ENCODE results near the gene AURKB.

The AURKB gene

DNA sequence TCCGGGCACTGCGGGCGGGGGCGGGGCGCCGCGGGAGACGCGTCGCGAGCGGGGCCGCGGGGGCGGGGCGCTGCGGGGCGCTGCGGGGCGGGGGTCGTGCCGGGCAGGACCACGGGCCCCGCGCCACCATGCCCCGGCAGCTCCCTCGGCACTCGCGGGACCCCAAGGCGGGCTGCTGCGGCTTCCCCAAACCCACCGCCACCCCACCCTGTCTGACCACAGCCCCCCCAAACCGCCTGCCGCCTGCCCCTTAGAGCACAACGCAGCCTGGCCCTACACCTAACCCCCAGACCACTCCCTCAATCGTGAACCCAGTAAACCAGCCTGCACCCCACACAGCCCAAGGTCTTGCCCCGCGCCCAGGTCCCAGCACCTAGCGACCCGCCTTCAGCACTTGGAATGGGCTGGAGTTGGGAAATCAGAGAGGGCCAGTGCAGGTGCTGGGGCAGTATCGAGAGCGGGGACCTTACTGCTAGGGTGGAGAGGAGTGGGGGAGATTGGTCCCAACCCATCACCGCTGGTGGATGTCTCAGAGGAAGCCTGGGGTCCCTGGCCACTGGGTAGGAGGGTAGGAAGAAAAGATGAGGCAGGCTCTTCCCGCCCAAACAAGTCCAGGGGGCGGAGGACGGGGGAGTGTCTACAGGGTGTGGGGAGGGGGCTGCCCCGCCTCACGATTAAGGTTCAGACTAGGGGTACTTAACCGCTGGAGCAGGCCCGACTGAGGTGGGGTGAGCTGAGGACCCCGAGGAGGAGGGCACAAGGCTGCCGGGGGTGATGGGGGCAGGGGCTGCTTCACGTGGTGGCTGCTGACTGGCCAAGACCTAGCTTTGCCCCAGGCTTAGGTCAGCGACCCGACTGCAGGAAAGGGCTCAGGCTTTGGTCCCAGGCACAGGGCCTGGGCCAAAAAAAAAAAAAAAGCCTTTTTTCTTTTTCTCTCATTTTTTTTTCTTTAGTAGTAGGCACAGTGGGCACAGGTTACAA is 47.1 kb downstream of the AURKB start:
- Mint-ChIP-seq H3K4me3 (peak overlapping the region; percentile 85), H3K4me1 (peaks cover 64% of the 10 kb centered on the region), H3K36me3 (ENCODE audit: low read depth) (peaks cover 23% of the 10 kb centered on the region), H3K27me3 (no peaks in the 10 kb centered on the region), H3K9me3 (no peaks in the 10 kb centered on the region), H3K27ac (peak overlapping the region; percentile 95)
- ATAC-seq = no peak
- peak; percentile 48 for DNase-seq

- Mint-ChIP-seq H3K4me1 (peaks cover 65% of the 10 kb centered on the region), H3K9me3 (no peaks in the 10 kb centered on the region), H3K27me3 (no peaks in the 10 kb centered on the region), H3K4me3 (peak within 1 kb of the TSS; percentile 85), H3K27ac (peak within 1 kb of the TSS; percentile 95), H3K36me3 (ENCODE audit: low read depth) (peaks cover 23% of the 10 kb centered on the region)
- ATAC-seq (peak; percentile 29), DNase-seq (peak; percentile 84)
Measured at GRCh38 chr17:8162233-8162996, 48.0 kb downstream of the AURKB start, which contains the start of gene VAMP2. TSS of gene VAMP2 (minus strand) at chr17:8162948. CDS start at chr17:8162879, 69 bp downstream.

DNA sequence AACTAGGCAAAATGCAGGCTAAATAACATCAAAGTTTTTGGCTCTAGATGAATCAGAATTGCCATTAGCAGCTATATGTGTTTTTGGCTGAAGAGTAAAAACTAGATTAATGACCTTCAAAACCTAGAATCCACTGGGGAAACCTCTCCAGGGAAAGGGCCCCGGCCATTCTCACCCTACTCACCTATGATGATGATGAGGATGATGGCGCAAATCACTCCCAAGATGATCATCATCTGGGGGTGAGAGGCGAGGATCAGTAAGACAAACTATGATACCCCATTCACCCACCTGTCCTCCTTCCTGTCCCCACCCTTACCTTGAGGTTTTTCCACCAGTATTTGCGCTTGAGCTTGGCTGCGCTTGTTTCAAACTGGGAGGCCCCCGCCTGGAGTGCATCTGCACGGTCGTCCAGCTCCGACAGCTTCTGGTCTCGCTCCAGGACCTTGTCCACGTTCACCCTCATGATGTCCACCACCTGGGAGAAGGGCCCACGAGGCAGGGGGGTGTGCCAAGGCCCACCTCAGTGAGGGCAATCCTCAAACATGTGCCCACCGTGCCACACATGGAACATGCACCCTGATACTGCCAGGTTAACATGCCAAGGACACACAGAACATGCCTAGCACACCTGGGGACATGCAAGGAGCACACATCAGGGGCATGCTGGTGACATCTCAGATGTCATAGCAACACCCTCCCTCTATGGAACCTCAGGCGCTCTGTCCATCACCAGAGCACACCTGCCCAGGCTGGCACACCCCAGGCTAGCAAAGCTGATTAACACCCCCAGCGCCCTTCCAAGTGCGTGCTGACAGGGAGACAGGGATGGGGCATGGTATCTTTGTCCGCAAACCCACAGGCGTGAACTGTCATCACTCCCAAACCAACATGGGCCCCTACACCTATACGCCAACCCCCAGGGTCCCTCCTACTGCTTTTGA is 48.8 kb downstream of the AURKB start:
- Mint-ChIP-seq H3K4me3 (peak overlapping the region; percentile 85), H3K27ac (peak overlapping the region; percentile 93), H3K9me3 (no peaks in the 10 kb centered on the region), H3K4me1 (peaks cover 63% of the 10 kb centered on the region), H3K27me3 (no peaks in the 10 kb centered on the region), H3K36me3 (ENCODE audit: low read depth) (peaks cover 23% of the 10 kb centered on the region)
- DNase-seq = no peak
- ATAC-seq = no peak

- H3K9me3 Mint-ChIP-seq = no peaks in the 10 kb centered on the region
- ATAC-seq (no peak), DNase-seq (peak; percentile 37)
- no peaks in the 10 kb centered on the region for H3K27me3 Mint-ChIP-seq
- H3K4me3 Mint-ChIP-seq = peak overlapping the region; percentile 85
- peaks cover 23% of the 10 kb centered on the region for H3K36me3 Mint-ChIP-seq (ENCODE audit: low read depth)
- H3K27ac Mint-ChIP-seq = peak overlapping the region; percentile 93
- H3K4me1 Mint-ChIP-seq = peaks cover 60% of the 10 kb centered on the region
Measured at GRCh38 chr17:8160741-8161221, 49.6 kb downstream of the AURKB start.

GRCh38 chr17:8160224-8160577 is 50.2 kb downstream of the AURKB start:
- no peak for DNase-seq

GRCh38 chr17:8159459-8160223 is 50.7 kb downstream of the AURKB start:
- H3K4me3 Mint-ChIP-seq = peak overlapping the region; percentile 30
- H3K4me1 Mint-ChIP-seq = peaks cover 63% of the 10 kb centered on the region
- no peaks in the 10 kb centered on the region for H3K9me3 Mint-ChIP-seq
- H3K27ac Mint-ChIP-seq = peak overlapping the region; percentile 93
- ATAC-seq (no peak), DNase-seq (no peak)
- H3K27me3 Mint-ChIP-seq = no peaks in the 10 kb centered on the region
- H3K36me3 Mint-ChIP-seq (ENCODE audit: low read depth) = peaks cover 23% of the 10 kb centered on the region

More at GRCh38 chr17:8160224-8160577, 50.2 kb downstream of the AURKB start:
- H3K4me3 Mint-ChIP-seq = peak overlapping the region; percentile 85
- peak overlapping the region; percentile 93 for H3K27ac Mint-ChIP-seq
- peaks cover 63% of the 10 kb centered on the region for H3K4me1 Mint-ChIP-seq
- H3K36me3 Mint-ChIP-seq (ENCODE audit: low read depth) = peaks cover 23% of the 10 kb centered on the region
- H3K27me3 Mint-ChIP-seq = no peaks in the 10 kb centered on the region
- H3K9me3 Mint-ChIP-seq = no peaks in the 10 kb centered on the region
- no peak for ATAC-seq

DNA sequence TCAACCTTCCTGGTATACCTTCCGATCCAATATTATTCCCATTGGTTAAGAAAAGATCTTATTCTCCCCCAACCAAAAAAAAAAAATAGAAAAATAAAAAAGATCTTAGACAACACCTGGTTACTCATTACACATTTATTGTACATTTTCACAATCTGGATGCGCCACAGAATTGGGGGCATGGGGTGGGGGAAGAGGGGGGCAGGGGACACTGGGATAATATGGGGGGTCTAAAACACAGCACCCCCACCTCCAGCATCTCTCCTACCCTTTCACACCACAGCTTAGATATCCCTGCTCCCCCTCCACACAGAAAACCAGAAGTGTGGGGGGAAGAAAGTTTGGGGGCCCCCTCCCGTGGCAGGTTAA is 51.4 kb downstream of the AURKB start:
- Mint-ChIP-seq H3K4me3 (peak overlapping the region; percentile 36), H3K36me3 (ENCODE audit: low read depth) (peaks cover 23% of the 10 kb centered on the region), H3K9me3 (no peaks in the 10 kb centered on the region), H3K27me3 (no peaks in the 10 kb centered on the region), H3K27ac (peak overlapping the region; percentile 68), H3K4me1 (peaks cover 63% of the 10 kb centered on the region)
- ATAC-seq (no peak), DNase-seq (no peak)

DNA sequence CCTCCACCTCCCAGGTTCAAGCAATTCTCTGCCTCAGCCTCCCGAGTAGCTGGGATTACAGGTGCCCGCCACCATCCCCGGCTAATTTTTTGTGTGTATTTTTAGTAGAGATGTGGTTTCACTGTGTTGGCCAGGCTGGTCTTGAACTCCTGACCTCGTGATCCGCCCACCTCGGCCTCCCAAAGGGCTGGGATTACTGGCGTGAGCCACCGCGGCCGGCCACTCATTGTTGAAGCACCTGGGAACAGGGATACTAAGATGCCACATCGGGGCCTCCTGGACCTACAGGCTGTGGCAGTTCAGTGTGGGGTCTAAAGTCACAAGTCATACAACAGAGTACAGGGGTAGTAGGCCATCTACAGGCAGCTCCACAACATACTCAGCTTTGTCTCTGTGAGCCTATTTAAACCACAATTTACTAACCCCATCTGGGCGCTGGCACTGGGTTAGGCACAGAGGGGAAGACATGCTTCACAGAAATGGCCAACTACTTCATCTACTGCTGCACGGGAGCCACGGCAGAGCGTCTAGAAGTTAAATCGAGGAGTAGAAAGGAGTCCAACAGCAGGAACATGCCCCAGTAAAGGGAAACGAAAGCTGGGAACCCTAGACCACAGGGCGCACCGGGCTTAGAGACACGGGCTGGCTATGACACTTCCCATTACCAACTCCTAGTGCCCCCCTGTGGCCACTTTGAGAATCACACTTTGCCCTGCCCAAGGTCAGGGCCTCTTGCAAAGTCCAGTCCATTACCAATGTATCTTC is 51.9 kb downstream of the AURKB start:
- DNase-seq (peak; percentile 94), ATAC-seq (peak; percentile 17)
- Mint-ChIP-seq H3K27ac (peak overlapping the region; percentile 68), H3K27me3 (no peaks in the 10 kb centered on the region), H3K36me3 (ENCODE audit: low read depth) (peaks cover 25% of the 10 kb centered on the region), H3K9me3 (no peaks in the 10 kb centered on the region), H3K4me1 (peaks cover 63% of the 10 kb centered on the region), H3K4me3 (peak overlapping the region; percentile 36)

- H3K27ac Mint-ChIP-seq = no peak overlapping the region
- H3K27me3 Mint-ChIP-seq = no peaks in the 10 kb centered on the region
- DNase-seq (peak; percentile 100), ATAC-seq (peak; percentile 65)
- no peaks in the 10 kb centered on the region for H3K9me3 Mint-ChIP-seq
- no peak overlapping the region for H3K4me3 Mint-ChIP-seq
- peaks cover 22% of the 10 kb centered on the region for H3K36me3 Mint-ChIP-seq (ENCODE audit: low read depth)
- H3K4me1 Mint-ChIP-seq = peaks cover 70% of the 10 kb centered on the region
Measured at GRCh38 chr17:8156246-8156992, 54.0 kb downstream of the AURKB start.

DNA sequence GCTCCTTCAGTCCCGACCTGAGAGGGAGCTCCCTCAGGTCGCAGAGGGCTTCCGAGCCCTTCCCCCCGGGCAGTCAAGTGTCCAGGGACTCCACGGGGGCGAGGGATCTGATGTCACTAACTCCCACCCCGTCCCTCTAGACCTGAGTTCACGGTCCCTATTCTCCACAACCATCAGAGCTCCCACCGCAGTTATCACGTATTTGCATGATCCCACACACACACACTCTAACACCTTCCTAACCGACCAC is 54.5 kb downstream of the AURKB start:
- H3K4me3 Mint-ChIP-seq = no peak overlapping the region
- DNase-seq (no peak), ATAC-seq (no peak)
- no peak overlapping the region for H3K27ac Mint-ChIP-seq
- H3K4me1 Mint-ChIP-seq = peaks cover 67% of the 10 kb centered on the region
- H3K9me3 Mint-ChIP-seq = no peaks in the 10 kb centered on the region
- peaks cover 17% of the 10 kb centered on the region for H3K36me3 Mint-ChIP-seq (ENCODE audit: low read depth)
- no peaks in the 10 kb centered on the region for H3K27me3 Mint-ChIP-seq

DNA sequence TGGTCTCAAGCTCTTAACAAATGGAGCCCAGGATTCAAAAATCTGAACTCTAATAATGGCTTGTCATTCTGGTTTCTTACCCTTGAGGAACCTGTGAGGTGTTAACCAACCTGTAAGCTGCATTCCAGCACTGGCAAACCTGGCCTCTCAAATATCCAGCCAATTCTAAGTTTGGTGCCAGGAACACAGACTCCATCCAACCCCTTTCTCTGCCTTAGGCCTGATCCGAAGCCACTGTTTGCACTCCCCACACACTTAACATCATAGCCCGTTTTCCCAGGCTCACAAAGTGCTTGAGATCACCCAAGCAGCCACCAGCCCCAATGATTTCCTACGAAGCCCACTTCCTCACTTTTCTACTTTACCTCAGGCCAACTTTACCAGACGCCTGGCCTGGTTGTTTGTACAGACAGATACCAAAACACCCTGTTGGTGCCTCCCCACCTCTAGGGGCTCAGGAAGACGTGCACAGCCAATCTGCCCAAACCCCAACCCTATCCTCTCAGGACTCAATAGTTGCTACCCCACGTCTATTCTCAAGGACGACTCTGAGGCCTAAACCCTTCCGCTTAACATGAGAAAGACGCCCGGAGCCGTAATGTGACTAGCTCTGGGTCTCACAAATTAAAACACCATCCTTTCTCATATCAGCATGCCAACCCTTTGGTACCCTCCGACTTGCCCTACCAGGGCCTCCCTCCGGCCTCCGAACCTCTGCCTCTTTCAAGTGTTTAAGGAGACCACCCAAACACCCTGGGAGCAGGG is 55.0 kb downstream of the AURKB start:
- Mint-ChIP-seq H3K4me3 (no peak overlapping the region), H3K27ac (no peak overlapping the region), H3K36me3 (ENCODE audit: low read depth) (peaks cover 13% of the 10 kb centered on the region), H3K27me3 (no peaks in the 10 kb centered on the region), H3K4me1 (peaks cover 66% of the 10 kb centered on the region), H3K9me3 (no peaks in the 10 kb centered on the region)
- DNase-seq (no peak), ATAC-seq (no peak)

All from activated naive CD8-positive, alpha-beta T cell treated with anti-CD3 and anti-CD28 coated beads, Interleukin-2, amount 50 U/mL, for 24 hours (primary cell).